CD4-positive, CD25-positive, alpha-beta regulatory T cell (primary cell): ENCODE data around the gene TNFAIP6. TPM values are rescaled to one million over a fixed set of nuclear protein-coding genes. Genes with fewer than 3 reads are reported as not detected.
A peak's percentile ranks its signal among the peaks of the same experiment; 100 is the strongest.

Experiments
- ATAC-seq, 2 donors: fragments of 150-1000 bp; cut with Tn5 transposase; one replicate each; pipeline ENCODE4 v1.10.0; 2021; ENCODE audit warnings: low read depth in 2 of 2, moderate number of reproducible peaks in 2 of 2, moderate library complexity in 1 of 2
- DNase-seq, 3 donors: peaks; one replicate each; pipeline versions ENCODE4 v3.0.0 to v3.0.0-alpha.2; 2012 to 2022; ENCODE audit warnings: mixed read lengths in 1 of 3
- H3K27ac ChIP-seq: one replicate; pipeline ENCODE4 v1.7.0; 2013; ENCODE audit warnings: mild to moderate bottlenecking, low read length; ENCODE audit not compliant: insufficient read depth, poor library complexity, severe bottlenecking
- H3K27me3 ChIP-seq: one replicate; pipeline ENCODE4 v1.7.0; 2013; ENCODE audit warnings: low read length; ENCODE audit not compliant: control insufficient read depth, insufficient read depth
- H3K36me3 ChIP-seq: one replicate; pipeline ENCODE4 v1.7.0; 2013; ENCODE audit warnings: mild to moderate bottlenecking, low read length, moderate library complexity; ENCODE audit not compliant: control insufficient read depth, insufficient read depth
- H3K4me1 ChIP-seq: 2 replicates; pipeline ENCODE4 v1.7.0; 2013; ENCODE audit warnings: mild to moderate bottlenecking, low read length; ENCODE audit not compliant: insufficient read depth, control insufficient read depth, poor library complexity, severe bottlenecking
- H3K4me3 ChIP-seq: one replicate; pipeline ENCODE4 v1.7.0; 2013; ENCODE audit warnings: low read depth, mild to moderate bottlenecking, low read length, moderate library complexity
- H3K9me3 ChIP-seq, 2 experiments: 1 replicate in 1 of 2; 2 replicates in 1 of 2; pipeline ENCODE4 v1.7.0; 2013; ENCODE audit warnings: low read length in 2 of 2, mild to moderate bottlenecking in 1 of 2, moderate library complexity in 1 of 2; ENCODE audit not compliant: control insufficient read depth in 2 of 2
- H3K27ac Mint-ChIP-seq, 3 donors: one replicate each; pipeline ENCODE4 v1.8.0; 2020 to 2022; ENCODE audit warnings: mild to moderate bottlenecking in 3 of 3, mixed read lengths in 3 of 3, moderate library complexity in 2 of 3
- H3K27me3 Mint-ChIP-seq: one replicate; pipeline ENCODE4 v1.8.0; 2022; ENCODE audit warnings: mild to moderate bottlenecking, mixed read lengths
- H3K36me3 Mint-ChIP-seq: one replicate; pipeline ENCODE4 v1.8.0; 2020; ENCODE audit warnings: mixed read lengths
- H3K4me1 Mint-ChIP-seq, 4 donors: one replicate each; pipeline ENCODE4 v1.8.0; 2020 to 2022; ENCODE audit warnings: mixed read lengths in 4 of 4, mild to moderate bottlenecking in 1 of 4
- H3K4me3 Mint-ChIP-seq, 4 donors: one replicate each; pipeline ENCODE4 v1.8.0; 2020 to 2022; ENCODE audit warnings: mild to moderate bottlenecking in 4 of 4, mixed read lengths in 4 of 4, moderate library complexity in 3 of 4
- H3K9me3 Mint-ChIP-seq, 7 donors: one replicate each; pipeline ENCODE4 v1.8.0; 2020 to 2022; ENCODE audit warnings: mixed read lengths in 7 of 7, mild to moderate bottlenecking in 3 of 7, moderate library complexity in 2 of 7
- polyA plus RNA-seq, 4 donors: library from polyadenylated mRNA; unstranded; fragments of 300-500 nt; fragmentation: Illumina TruSeq; gene quantifications; one replicate each; pipeline ENCODE4 v1.2.3, GENCODE V29; 2021
- total RNA-seq: library from RNA; stranded (reverse); gene quantifications from one replicate; pipeline ENCODE4 v1.2.3, GENCODE V29; 2022

The TNFAIP6 gene
- total and polyA plus RNA-seq, 5 donors from 2014 or later: not detected

GRCh38 chr2:151363709-151364108 lies 6.3 kb downstream of the TNFAIP6 start:
- H3K4me1 ChIP-seq: no peaks in the 10 kb centered on the region
- H3K36me3 ChIP-seq: no peaks in the 10 kb centered on the region
- H3K9me3 ChIP-seq: no peaks in the 10 kb centered on the region
- ATAC-seq: peak in 1 of 2 donors; percentile 28
- no peak overlapping the region for H3K27ac ChIP-seq
- Mint-ChIP-seq H3K27ac (peak overlapping the region in 2 of 3 donors; percentile 47 to 60), H3K4me3 (peak overlapping the region in 1 of 4 donors; percentile 15), H3K4me1 (no peaks in the 10 kb centered on the region), H3K27me3 (peaks cover 18% of the 10 kb centered on the region), H3K36me3 (no peaks in the 10 kb centered on the region), H3K9me3 (peaks cover 0 to 2% (median 0%) of the 10 kb centered on the region in 7 donors)
- H3K4me3 ChIP-seq: no peak overlapping the region
- peak in 2 of 3 donors; percentile 4 to 18 for DNase-seq
- no peaks in the 10 kb centered on the region for H3K27me3 ChIP-seq

- no peak overlapping the region for H3K4me3 Mint-ChIP-seq
- H3K27me3 Mint-ChIP-seq: peaks cover 17% of the 10 kb centered on the region
- ATAC-seq (no peak), DNase-seq (no peak)
- Histone ChIP-seq H3K27ac (no peak overlapping the region), H3K4me3 (no peak overlapping the region), H3K36me3 (no peaks in the 10 kb centered on the region), H3K27me3 (peaks cover 2% of the 10 kb centered on the region), H3K9me3 (no peaks in the 10 kb centered on the region), H3K4me1 (no peaks in the 10 kb centered on the region)
- no peak overlapping the region for H3K27ac Mint-ChIP-seq
- H3K4me1 Mint-ChIP-seq: no peaks in the 10 kb centered on the region
- peaks cover 0 to 2% (median 0%) of the 10 kb centered on the region in 7 donors for H3K9me3 Mint-ChIP-seq
- H3K36me3 Mint-ChIP-seq: no peaks in the 10 kb centered on the region
Measured at GRCh38 chr2:151367571-151367970, 10.2 kb downstream of the TNFAIP6 start.

GRCh38 chr2:151374436-151374835 lies 17.0 kb downstream of the TNFAIP6 start:
- ATAC-seq: peak in 1 of 2 donors; percentile 52
- no peak overlapping the region for H3K4me3 Mint-ChIP-seq
- peaks cover 4% of the 10 kb centered on the region for H3K27me3 Mint-ChIP-seq
- Histone ChIP-seq H3K9me3 (no peaks in the 10 kb centered on the region), H3K27ac (no peak overlapping the region), H3K27me3 (peaks cover 2% of the 10 kb centered on the region), H3K4me3 (no peak overlapping the region), H3K4me1 (no peaks in the 10 kb centered on the region), H3K36me3 (no peaks in the 10 kb centered on the region)
- peaks cover 3 to 10% (median 7%) of the 10 kb centered on the region in 4 donors for H3K4me1 Mint-ChIP-seq
- H3K27ac Mint-ChIP-seq: peak overlapping the region in 1 of 3 donors; percentile 1
- DNase-seq: peak in 1 of 3 donors; percentile 56
- peaks cover 0 to 3% (median 0%) of the 10 kb centered on the region in 7 donors for H3K9me3 Mint-ChIP-seq
- no peaks in the 10 kb centered on the region for H3K36me3 Mint-ChIP-seq

GRCh38 chr2:151379169-151379568 lies 21.8 kb downstream of the TNFAIP6 start:
- ATAC-seq (no peak), DNase-seq (peak in 1 of 3 donors; percentile 13)
- no peaks in the 10 kb centered on the region for H3K27me3 ChIP-seq
- H3K27ac ChIP-seq: no peak overlapping the region
- Mint-ChIP-seq H3K4me3 (no peak overlapping the region), H3K9me3 (peaks cover 0 to 2% (median 0%) of the 10 kb centered on the region in 7 donors), H3K36me3 (no peaks in the 10 kb centered on the region), H3K27me3 (no peaks in the 10 kb centered on the region), H3K27ac (no peak overlapping the region), H3K4me1 (peaks cover 3 to 5% (median 4%) of the 10 kb centered on the region in 4 donors)
- H3K4me1 ChIP-seq: no peaks in the 10 kb centered on the region
- no peaks in the 10 kb centered on the region for H3K9me3 ChIP-seq
- H3K36me3 ChIP-seq: no peaks in the 10 kb centered on the region
- H3K4me3 ChIP-seq: no peak overlapping the region

- H3K4me3 ChIP-seq: no peak overlapping the region
- Mint-ChIP-seq H3K27ac (no peak overlapping the region), H3K9me3 (peaks cover 0 to 2% (median 0%) of the 10 kb centered on the region in 7 donors), H3K27me3 (no peaks in the 10 kb centered on the region), H3K4me3 (no peak overlapping the region), H3K4me1 (peaks cover 0 to 4% (median 2%) of the 10 kb centered on the region in 4 donors), H3K36me3 (no peaks in the 10 kb centered on the region)
- H3K9me3 ChIP-seq: no peaks in the 10 kb centered on the region
- no peak overlapping the region for H3K27ac ChIP-seq
- no peaks in the 10 kb centered on the region for H3K27me3 ChIP-seq
- H3K4me1 ChIP-seq: no peaks in the 10 kb centered on the region
- DNase-seq (no peak), ATAC-seq (no peak)
- H3K36me3 ChIP-seq: no peaks in the 10 kb centered on the region
Measured at GRCh38 chr2:151380580-151381235, 23.3 kb downstream of the TNFAIP6 start.

- no peaks in the 10 kb centered on the region for H3K27me3 ChIP-seq
- no peaks in the 10 kb centered on the region for H3K9me3 ChIP-seq
- no peak overlapping the region for H3K4me3 ChIP-seq
- H3K27ac Mint-ChIP-seq: no peak overlapping the region
- H3K4me3 Mint-ChIP-seq: no peak overlapping the region
- no peaks in the 10 kb centered on the region for H3K27me3 Mint-ChIP-seq
- H3K36me3 ChIP-seq: no peaks in the 10 kb centered on the region
- no peaks in the 10 kb centered on the region for H3K4me1 ChIP-seq
- peaks cover 0 to 2% (median 0%) of the 10 kb centered on the region in 7 donors for H3K9me3 Mint-ChIP-seq
- no peaks in the 10 kb centered on the region for H3K36me3 Mint-ChIP-seq
- no peak overlapping the region for H3K27ac ChIP-seq
- peaks cover 0 to 4% (median 2%) of the 10 kb centered on the region in 4 donors for H3K4me1 Mint-ChIP-seq
- DNase-seq (no peak), ATAC-seq (no peak)
Measured at GRCh38 chr2:151381266-151381665, 23.9 kb downstream of the TNFAIP6 start.

- ATAC-seq: no peak
Measured at GRCh38 chr2:151388011-151388410, 30.6 kb downstream of the TNFAIP6 start.

GRCh38 chr2:151391436-151391835 lies 34.0 kb downstream of the TNFAIP6 start:
- no peak overlapping the region for H3K4me3 ChIP-seq
- H3K27ac Mint-ChIP-seq: no peak overlapping the region
- H3K9me3 ChIP-seq: no peaks in the 10 kb centered on the region
- H3K9me3 Mint-ChIP-seq: peaks cover 0 to 1% (median 0%) of the 10 kb centered on the region in 7 donors
- H3K27me3 ChIP-seq: no peaks in the 10 kb centered on the region
- H3K36me3 ChIP-seq: no peaks in the 10 kb centered on the region
- no peak overlapping the region for H3K27ac ChIP-seq
- H3K4me1 ChIP-seq: no peaks in the 10 kb centered on the region
- H3K36me3 Mint-ChIP-seq: no peaks in the 10 kb centered on the region
- DNase-seq: no peak
- H3K4me1 Mint-ChIP-seq: no peaks in the 10 kb centered on the region
- no peak for ATAC-seq
- H3K4me3 Mint-ChIP-seq: no peak overlapping the region
- peaks cover 18% of the 10 kb centered on the region for H3K27me3 Mint-ChIP-seq

More at GRCh38 chr2:151388011-151388410, 30.6 kb downstream of the TNFAIP6 start:
- H3K36me3 Mint-ChIP-seq: no peaks in the 10 kb centered on the region
- Histone ChIP-seq H3K36me3 (no peaks in the 10 kb centered on the region), H3K27ac (no peak overlapping the region), H3K27me3 (no peaks in the 10 kb centered on the region), H3K9me3 (no peaks in the 10 kb centered on the region), H3K4me3 (no peak overlapping the region), H3K4me1 (no peaks in the 10 kb centered on the region)
- no peak overlapping the region for H3K4me3 Mint-ChIP-seq
- DNase-seq: no peak
- no peaks in the 10 kb centered on the region for H3K4me1 Mint-ChIP-seq
- H3K27ac Mint-ChIP-seq: no peak overlapping the region
- peaks cover 9% of the 10 kb centered on the region for H3K27me3 Mint-ChIP-seq
- H3K9me3 Mint-ChIP-seq: peaks cover 0 to 1% (median 0%) of the 10 kb centered on the region in 7 donors
